ENCODE measurements around the gene GPS1.

Gene GPS1

GRCh38 chr17:82049106-82049505, 2.6 kb upstream of the GPS1 start:
- no peak overlapping the region for H3K27ac ChIP-seq
- H3K9me3 ChIP-seq, result no peaks in the 10 kb centered on the region
- H3K27me3 ChIP-seq, result no peaks in the 10 kb centered on the region
- no peak overlapping the region for H3K4me3 ChIP-seq
- no peak for DNase-seq
- intact Hi-C loops (cut with DNase I; ENCODE audit: low total_unique reads), result no loop called here
- H3K4me1 ChIP-seq, result peaks cover 6 to 40% (median 30%) of the 10 kb centered on the region in 4 donors
- peaks cover 18 to 50% (median 35%) of the 10 kb centered on the region in 3 donors for H3K36me3 ChIP-seq
- TF ChIP-seq, protein P1, sequence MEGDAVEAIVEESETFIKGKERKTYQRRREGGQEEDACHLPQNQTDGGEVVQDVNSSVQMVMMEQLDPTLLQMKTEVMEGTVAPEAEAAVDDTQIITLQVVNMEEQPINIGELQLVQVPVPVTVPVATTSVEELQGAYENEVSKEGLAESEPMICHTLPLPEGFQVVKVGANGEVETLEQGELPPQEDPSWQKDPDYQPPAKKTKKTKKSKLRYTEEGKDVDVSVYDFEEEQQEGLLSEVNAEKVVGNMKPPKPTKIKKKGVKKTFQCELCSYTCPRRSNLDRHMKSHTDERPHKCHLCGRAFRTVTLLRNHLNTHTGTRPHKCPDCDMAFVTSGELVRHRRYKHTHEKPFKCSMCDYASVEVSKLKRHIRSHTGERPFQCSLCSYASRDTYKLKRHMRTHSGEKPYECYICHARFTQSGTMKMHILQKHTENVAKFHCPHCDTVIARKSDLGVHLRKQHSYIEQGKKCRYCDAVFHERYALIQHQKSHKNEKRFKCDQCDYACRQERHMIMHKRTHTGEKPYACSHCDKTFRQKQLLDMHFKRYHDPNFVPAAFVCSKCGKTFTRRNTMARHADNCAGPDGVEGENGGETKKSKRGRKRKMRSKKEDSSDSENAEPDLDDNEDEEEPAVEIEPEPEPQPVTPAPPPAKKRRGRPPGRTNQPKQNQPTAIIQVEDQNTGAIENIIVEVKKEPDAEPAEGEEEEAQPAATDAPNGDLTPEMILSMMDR (IDR thresholded peaks at IDR 0.05), result no peak

- Histone ChIP-seq H3K4me1 (peaks cover 6 to 43% (median 30%) of the 10 kb centered on the region in 4 donors), H3K9me3 (no peaks in the 10 kb centered on the region), H3K27ac (no peak overlapping the region), H3K27me3 (no peaks in the 10 kb centered on the region), H3K4me3 (no peak overlapping the region), H3K36me3 (peaks cover 22 to 54% (median 39%) of the 10 kb centered on the region in 3 donors)
- TF ChIP-seq, protein P1 (IDR thresholded peaks at IDR 0.05), result no peak
- no peak for DNase-seq
- intact Hi-C loops (cut with DNase I; ENCODE audit: low total_unique reads), result no loop called here
Observed at GRCh38 chr17:82049521-82049971, 2.2 kb upstream of the GPS1 start.

GRCh38 chr17:82050152-82050760, 1.4 kb upstream of the GPS1 start:
- Histone ChIP-seq H3K4me3 (peak overlapping the region; percentile 75 to 93), H3K27ac (peak overlapping the region in 1 of 2 donors; percentile 66)
- intact Hi-C loops (cut with DNase I; ENCODE audit: low total_unique reads), result no loop called here

DNA sequence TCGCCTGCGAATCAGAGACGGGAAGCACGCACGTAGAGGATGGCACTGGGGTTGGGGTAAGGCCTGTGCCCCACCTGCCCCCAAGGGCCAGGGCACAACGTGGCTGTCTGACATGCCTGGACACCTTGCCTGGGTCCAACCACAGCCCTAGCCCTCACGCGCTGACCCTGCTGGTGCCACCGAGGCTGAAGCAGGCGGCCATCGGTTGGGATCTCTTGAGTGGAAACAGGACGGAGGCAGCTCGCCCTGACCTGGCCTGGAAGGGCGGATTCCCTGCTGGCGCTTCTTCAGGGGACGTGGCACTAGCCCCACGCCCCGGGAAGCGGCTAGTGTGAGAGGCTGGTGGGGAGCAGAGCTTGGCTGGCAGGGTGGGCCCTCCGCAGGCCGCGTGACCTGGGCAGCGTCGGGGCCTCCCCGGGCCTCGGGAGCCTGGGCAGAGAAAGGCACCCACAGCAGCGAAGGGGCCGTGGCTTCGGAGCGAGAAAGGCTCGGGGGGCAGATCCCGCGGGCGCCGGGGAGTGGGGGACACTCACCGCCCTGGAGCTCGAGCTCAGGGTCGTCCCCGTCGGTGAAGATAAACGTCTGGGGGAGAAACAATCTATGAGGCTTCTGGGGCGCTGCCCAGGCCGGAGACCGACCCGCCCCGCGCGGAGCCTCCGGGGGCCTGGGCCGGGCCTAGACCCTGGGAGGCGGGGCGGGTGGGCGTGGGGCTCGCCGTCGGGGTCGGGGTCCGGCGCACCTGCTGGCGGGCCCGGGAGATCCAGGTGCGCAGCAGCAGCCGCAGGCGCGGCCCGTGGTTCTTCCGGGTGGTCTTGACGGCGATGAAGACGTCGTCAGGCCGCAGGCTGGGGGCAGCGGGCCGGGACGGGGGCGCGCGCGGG, 697 bp upstream of the GPS1 start:
- H3K27ac ChIP-seq, result peak overlapping the region; percentile 66 to 75
- H3K36me3 ChIP-seq, result peaks cover 34 to 69% (median 54%) of the 10 kb centered on the region in 3 donors
- peak overlapping the region; percentile 75 to 93 for H3K4me3 ChIP-seq
- TF ChIP-seq, protein P1 (IDR thresholded peaks at IDR 0.05), result no peak
- no peak for DNase-seq
- peaks cover 6 to 45% (median 30%) of the 10 kb centered on the region in 4 donors for H3K4me1 ChIP-seq
- intact Hi-C loops (cut with DNase I; ENCODE audit: low total_unique reads), result no loop called here
- no peaks in the 10 kb centered on the region for H3K27me3 ChIP-seq
- H3K9me3 ChIP-seq, result no peaks in the 10 kb centered on the region

More at GRCh38 chr17:82050152-82050760, 1.4 kb upstream of the GPS1 start:
- TF ChIP-seq, protein P1 (IDR thresholded peaks at IDR 0.05), result no peak
- H3K9me3 ChIP-seq, result no peaks in the 10 kb centered on the region
- peaks cover 6 to 44% (median 30%) of the 10 kb centered on the region in 4 donors for H3K4me1 ChIP-seq
- no peak for DNase-seq
- H3K36me3 ChIP-seq, result peaks cover 28 to 61% (median 46%) of the 10 kb centered on the region in 3 donors
- H3K27me3 ChIP-seq, result no peaks in the 10 kb centered on the region

DNA sequence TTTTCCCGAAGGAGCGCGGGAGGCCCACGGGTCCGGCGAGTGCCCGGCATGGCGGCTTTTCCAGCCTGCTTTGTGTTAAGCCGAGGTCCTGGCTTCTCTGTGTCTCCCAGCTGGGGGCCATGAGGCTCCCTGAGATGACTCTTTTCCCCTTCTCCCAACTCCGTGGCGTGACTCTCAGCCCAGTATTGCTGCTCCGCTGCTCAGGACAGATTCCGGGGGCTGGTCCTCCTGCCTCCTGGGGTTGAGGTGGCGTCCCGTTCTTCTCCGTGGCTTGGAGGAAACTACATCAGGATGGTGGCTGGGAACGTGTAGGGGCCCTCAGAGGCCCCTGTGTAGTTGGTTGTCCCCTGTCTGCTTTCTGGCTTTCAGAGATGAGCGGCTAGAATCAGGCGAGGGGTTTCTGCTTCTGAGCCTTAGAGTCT, 951 bp downstream of the GPS1 start:
- Histone ChIP-seq H3K4me3 (peak overlapping the region; percentile 75 to 93), H3K27me3 (no peaks in the 10 kb centered on the region), H3K9me3 (no peaks in the 10 kb centered on the region), H3K4me1 (peaks cover 6 to 45% (median 30%) of the 10 kb centered on the region in 4 donors), H3K36me3 (peaks cover 38 to 74% (median 63%) of the 10 kb centered on the region in 3 donors), H3K27ac (peak overlapping the region; percentile 57 to 75)
- TF ChIP-seq, protein P1 (IDR thresholded peaks at IDR 0.05), result no peak
- intact Hi-C loops (cut with DNase I; ENCODE audit: low total_unique reads), result no loop called here
- no peak for DNase-seq

Data from tibial artery (tissue), 4 donors.